Naive thymus-derived CD8-positive, alpha-beta T cell (primary cell): ENCODE results near the gene NUFIP1. TPM values are rescaled to one million over a fixed set of nuclear protein-coding genes. Genes with fewer than 3 reads are reported as not detected.
"Not testable (repeated sequence)": the region's sequence is repeated elsewhere in the genome, so short reads cannot be mapped to it uniquely, and the experiment has no call there.

ENCODE experiments used
- ATAC-seq, 2 donors: fragments of 150-1000 bp; cut with Tn5 transposase in 1 of 2; sonication (Bioruptor Pico), chemical (Tn5 transposase) in 1 of 2; 1 replicate in 1 of 2; 2 replicates in 1 of 2; pipeline ENCODE4 v1.10.0; 2021; ENCODE audit warnings: mild to moderate bottlenecking in 2 of 2, moderate library complexity in 2 of 2
- POLR2A ChIA-PET: fragments of 350-600 bp; sonication (Branson Sonifier 250); formaldehyde crosslinking; loops from one replicate; lab custom pipeline; 2021; ENCODE audit warnings: antibody characterized with exemption; lab: Charles Lee
- DNase-seq, 10 donors: peaks; one replicate each; pipeline versions ENCODE4 v3.0.0 to v3.0.0-alpha.2; 2020 to 2022
- H3K27ac Mint-ChIP-seq, 10 donors: one replicate each; pipeline ENCODE4 v1.8.0; 2020 to 2022; ENCODE audit warnings: mild to moderate bottlenecking in 10 of 10, mixed read lengths in 10 of 10, moderate library complexity in 4 of 10, inconsistent platforms in 1 of 10
- H3K27me3 Mint-ChIP-seq, 5 donors: one replicate each; pipeline ENCODE4 v1.8.0; 2021 to 2022; ENCODE audit warnings: mixed read lengths in 5 of 5
- H3K36me3 Mint-ChIP-seq, 3 donors: one replicate each; pipeline ENCODE4 v1.8.0; 2020 to 2022; ENCODE audit warnings: mixed read lengths in 3 of 3, mild to moderate bottlenecking in 2 of 3, inconsistent platforms in 1 of 3
- H3K4me1 Mint-ChIP-seq, 4 donors: one replicate each; pipeline ENCODE4 v1.8.0; 2021 to 2022; ENCODE audit warnings: mixed read lengths in 4 of 4
- H3K4me3 Mint-ChIP-seq, 10 donors: one replicate each; pipeline ENCODE4 v1.8.0; 2020 to 2022; ENCODE audit warnings: mild to moderate bottlenecking in 10 of 10, mixed read lengths in 10 of 10, moderate library complexity in 6 of 10, inconsistent platforms in 1 of 10
- H3K9me3 Mint-ChIP-seq, 9 donors: one replicate each; pipeline ENCODE4 v1.8.0; 2020 to 2022; ENCODE audit warnings: mixed read lengths in 9 of 9, mild to moderate bottlenecking in 3 of 9, inconsistent platforms in 1 of 9, moderate library complexity in 1 of 9
- polyA plus RNA-seq, 3 donors: library from polyadenylated mRNA; unstranded; fragments of 300-500 nt; fragmentation: Illumina TruSeq; gene quantifications; one replicate each; pipeline ENCODE4 v1.2.3, GENCODE V29; 2021
- total RNA-seq, 8 experiments: library from RNA in 2 of 8; stranded (reverse) in 2 of 8; gene quantifications; one replicate each; pipeline ENCODE4 v1.2.3 and lab custom pipeline; 2021 to 2026

The NUFIP1 gene
- 1 to 10 TPM; 5.2 to 5.5 TPM for total RNA-seq
- 1 to 10 TPM; 3.5 to 4.3 (median 4.1) TPM for polyA plus RNA-seq
- total RNA-seq (lab: John Stamatoyannopoulos, UW): 10.3 to 33.6 (median 12.2) reads per million in 6 experiments

DNA sequence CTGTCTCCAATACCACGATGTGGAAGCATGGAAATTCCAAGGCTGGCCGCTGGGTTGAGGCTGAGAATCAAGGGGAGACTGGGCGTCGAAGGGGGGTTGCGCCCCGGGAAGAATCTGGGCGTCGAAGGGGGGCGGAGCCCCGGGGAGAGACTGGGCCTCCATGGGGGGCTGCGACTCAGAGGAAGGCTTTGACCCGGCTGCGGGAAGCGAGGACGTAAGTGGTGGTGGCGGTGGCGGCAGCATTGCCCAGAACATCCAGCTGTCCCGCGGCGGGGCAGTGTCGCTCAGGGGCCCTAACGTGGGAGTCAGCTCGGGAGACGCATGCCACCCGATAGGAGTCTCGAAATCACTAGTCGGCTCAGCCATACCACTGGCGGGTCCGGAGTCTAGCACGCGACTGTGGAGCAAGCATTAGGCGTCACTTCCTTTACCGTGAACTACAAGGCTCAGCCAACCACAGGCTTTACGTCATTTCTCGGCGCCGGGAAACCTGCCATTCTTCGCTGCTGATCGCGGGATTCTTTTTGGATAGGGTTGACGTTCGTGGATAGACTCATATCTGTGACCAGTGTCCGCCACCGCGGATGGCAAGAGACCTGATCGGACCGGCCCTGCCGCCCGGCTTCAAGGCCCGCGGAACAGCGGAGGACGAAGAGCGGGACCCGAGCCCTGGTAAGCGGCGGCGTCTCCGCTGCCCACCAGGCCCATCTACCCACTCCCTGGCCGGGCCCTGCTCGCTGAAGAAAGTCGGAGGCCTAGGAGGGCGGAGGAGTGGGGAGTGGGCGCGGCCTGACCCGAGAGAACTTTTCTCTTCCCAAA, at the start of gene NUFIP1, which contains the start of gene GPALPP1:
NUFIP1 (minus strand) TSS at position 401 of the 819 bp plus-strand sequence; CDS start at position 366, 35 bp downstream.
GPALPP1 (plus strand) TSS at position 468 of the 819 bp plus-strand sequence; CDS start at position 585, 117 bp downstream.
- H3K4me3 Mint-ChIP-seq: peak within 1 kb of the TSS; percentile 92 to 100 (median 98)
- H3K4me1 Mint-ChIP-seq: peaks cover 30 to 70% (median 66%) of the 10 kb centered on the region in 4 donors
- no peaks in the 10 kb centered on the region for H3K9me3 Mint-ChIP-seq
- ATAC-seq (peak; percentile 97), DNase-seq (peak; percentile 76 to 96 (median 92))
- peaks cover 0 to 20% (median 3%) of the 10 kb centered on the region in 3 donors for H3K36me3 Mint-ChIP-seq
- POLR2A ChIA-PET: interaction anchor here (1.6 kb wide), 1 partner anchor 71 kb away, joined by 7 read pairs; no protein-coding TSS in a partner anchor
- H3K27ac Mint-ChIP-seq: peak within 1 kb of the TSS; percentile 93 to 100 (median 98)
- peaks cover 0 to 2% (median 0%) of the 10 kb centered on the region in 5 donors for H3K27me3 Mint-ChIP-seq

DNA sequence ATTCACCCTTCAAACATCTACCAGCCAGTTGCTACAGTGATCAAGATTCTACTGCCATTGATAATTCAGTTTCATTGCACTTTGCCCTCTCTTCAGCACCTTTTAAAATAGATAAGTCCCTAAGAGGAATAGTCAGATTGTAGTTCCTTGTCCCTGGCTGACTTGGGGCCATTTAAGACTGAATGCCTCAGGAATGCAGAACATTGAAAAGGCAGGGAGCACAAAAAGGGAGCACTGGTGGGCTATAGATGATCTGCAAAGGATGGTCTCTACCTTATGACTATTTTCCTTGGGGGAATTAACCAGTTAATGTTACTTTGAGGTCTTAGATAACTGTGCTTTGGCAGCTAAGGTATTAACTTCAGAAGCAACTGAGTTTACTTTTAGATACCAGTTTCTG, 46.9 kb upstream of the NUFIP1 start:
- Mint-ChIP-seq H3K4me3 (no peak overlapping the region), H3K36me3 (peaks cover 0 to 20% (median 13%) of the 10 kb centered on the region in 3 donors), H3K4me1 (no peaks in the 10 kb centered on the region), H3K27ac (no peak overlapping the region), H3K9me3 (no peaks in the 10 kb centered on the region), H3K27me3 (no peaks in the 10 kb centered on the region)
- POLR2A ChIA-PET: no interaction called here
- DNase-seq: no peak
- ATAC-seq: no peak

DNA sequence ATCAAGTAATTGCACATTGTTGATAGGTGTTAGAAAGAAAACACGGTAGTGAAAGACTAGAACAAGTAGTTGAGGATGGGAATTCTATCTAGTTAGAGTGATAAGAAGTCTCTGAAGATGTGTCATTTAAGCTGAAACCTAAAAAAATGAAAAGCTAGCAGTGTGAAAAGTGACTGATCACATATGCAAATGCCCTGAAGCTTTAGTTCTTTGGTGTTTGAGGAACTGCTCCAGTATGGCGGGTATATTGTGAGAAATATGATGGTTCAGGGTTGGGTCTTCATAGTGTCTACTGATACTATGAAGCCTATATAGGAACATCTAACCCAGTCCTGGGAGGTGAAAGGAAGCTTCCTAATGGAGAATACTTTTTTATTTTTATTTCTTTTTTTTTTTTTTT, 45.1 kb upstream of the NUFIP1 start:
- H3K27ac Mint-ChIP-seq: peak overlapping the region in 1 of 10 donors; percentile 15
- no peak for DNase-seq
- POLR2A ChIA-PET: interaction anchor here (0.6 kb wide), 1 partner anchor 430 kb away, joined by 3 read pairs; the partner anchor contains the start of gene COG3
- H3K4me1 Mint-ChIP-seq: no peaks in the 10 kb centered on the region
- no peak overlapping the region for H3K4me3 Mint-ChIP-seq
- no peak for ATAC-seq
- no peaks in the 10 kb centered on the region for H3K9me3 Mint-ChIP-seq
- H3K36me3 Mint-ChIP-seq: peaks cover 0 to 24% (median 13%) of the 10 kb centered on the region in 3 donors
- H3K27me3 Mint-ChIP-seq: no peaks in the 10 kb centered on the region

DNA sequence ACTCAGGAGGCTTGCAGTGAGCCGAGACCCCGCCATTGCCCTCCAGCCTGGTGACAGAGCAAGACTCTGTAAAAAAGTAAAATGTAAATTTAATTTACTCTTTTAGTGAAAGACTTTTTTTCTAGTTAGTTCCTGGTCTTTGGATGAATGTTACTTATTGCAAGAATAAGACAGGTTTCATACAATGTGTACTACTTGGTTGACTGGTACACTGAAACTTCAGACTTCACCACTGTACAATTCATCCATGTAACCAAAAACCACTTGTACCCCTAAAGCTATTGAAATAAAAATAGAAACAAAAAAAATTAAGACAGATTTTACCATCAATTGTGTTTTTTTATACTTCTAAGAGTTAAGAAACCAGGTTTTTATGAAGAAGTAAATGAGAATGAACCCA, 35.6 kb upstream of the NUFIP1 start:
- Mint-ChIP-seq H3K4me1 (no peaks in the 10 kb centered on the region), H3K27ac (no peak overlapping the region), H3K27me3 (no peaks in the 10 kb centered on the region), H3K36me3 (peaks cover 5 to 69% (median 22%) of the 10 kb centered on the region in 3 donors), H3K4me3 (no peak overlapping the region), H3K9me3 (no peaks in the 10 kb centered on the region)
- no peak for ATAC-seq
- POLR2A ChIA-PET: no interaction called here
- DNase-seq: no peak

DNA sequence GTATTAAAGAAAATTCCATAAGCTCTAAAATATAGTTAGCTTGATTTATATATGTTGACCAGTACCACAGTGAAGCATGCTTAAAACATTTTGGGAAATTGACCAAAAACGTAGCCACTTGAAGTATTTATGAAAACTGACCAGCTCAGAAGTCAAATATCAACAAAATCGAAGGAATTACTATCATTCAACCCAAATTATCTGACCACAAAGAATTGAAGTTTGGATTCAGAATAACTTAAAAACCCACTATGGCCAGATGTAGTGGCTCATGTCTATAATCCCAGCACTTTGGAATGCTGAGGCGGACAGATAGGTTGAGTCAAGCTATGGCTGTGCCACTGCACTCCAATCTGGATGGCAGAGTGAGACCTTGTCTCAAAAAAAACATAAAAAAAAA, 32.0 kb upstream of the NUFIP1 start:
- no peaks in the 10 kb centered on the region for H3K9me3 Mint-ChIP-seq
- peaks cover 5 to 63% (median 24%) of the 10 kb centered on the region in 3 donors for H3K36me3 Mint-ChIP-seq
- POLR2A ChIA-PET: interaction anchor here (0.6 kb wide), 1 partner anchor 123 kb away, joined by 3 read pairs; no protein-coding TSS in a partner anchor
- H3K27ac Mint-ChIP-seq: no peak overlapping the region
- no peak overlapping the region for H3K4me3 Mint-ChIP-seq
- H3K27me3 Mint-ChIP-seq: no peaks in the 10 kb centered on the region
- DNase-seq (no peak), ATAC-seq (no peak)
- no peaks in the 10 kb centered on the region for H3K4me1 Mint-ChIP-seq

DNA sequence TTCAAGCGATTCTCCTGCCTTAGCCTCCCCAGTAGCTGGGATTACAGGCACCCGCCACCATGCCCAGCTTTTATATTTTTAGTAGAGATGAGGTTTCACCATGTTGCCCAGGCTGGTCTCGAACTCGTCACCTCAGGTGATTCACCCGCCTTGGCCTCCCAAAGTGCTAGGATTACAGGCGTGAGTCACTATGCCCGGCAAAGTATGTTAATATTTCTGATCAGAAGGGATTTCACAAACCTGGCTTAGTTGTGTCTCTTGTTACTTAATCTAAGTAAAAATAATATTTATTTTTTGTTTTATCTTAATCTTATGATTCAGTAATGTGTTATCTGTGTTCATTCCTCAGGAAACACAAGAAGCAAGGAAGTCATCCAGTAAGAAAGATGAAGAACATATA, 30.7 kb upstream of the NUFIP1 start:
- H3K4me1 Mint-ChIP-seq, H3K9me3 Mint-ChIP-seq, H3K4me3 Mint-ChIP-seq, DNase-seq, POLR2A ChIA-PET, H3K27me3 Mint-ChIP-seq, ATAC-seq: not testable (repeated sequence)
- Mint-ChIP-seq H3K27ac (peak overlapping the region in 1 of 10 donors; percentile 18), H3K36me3 (peaks cover 9 to 71% (median 28%) of the 10 kb centered on the region in 3 donors)

DNA sequence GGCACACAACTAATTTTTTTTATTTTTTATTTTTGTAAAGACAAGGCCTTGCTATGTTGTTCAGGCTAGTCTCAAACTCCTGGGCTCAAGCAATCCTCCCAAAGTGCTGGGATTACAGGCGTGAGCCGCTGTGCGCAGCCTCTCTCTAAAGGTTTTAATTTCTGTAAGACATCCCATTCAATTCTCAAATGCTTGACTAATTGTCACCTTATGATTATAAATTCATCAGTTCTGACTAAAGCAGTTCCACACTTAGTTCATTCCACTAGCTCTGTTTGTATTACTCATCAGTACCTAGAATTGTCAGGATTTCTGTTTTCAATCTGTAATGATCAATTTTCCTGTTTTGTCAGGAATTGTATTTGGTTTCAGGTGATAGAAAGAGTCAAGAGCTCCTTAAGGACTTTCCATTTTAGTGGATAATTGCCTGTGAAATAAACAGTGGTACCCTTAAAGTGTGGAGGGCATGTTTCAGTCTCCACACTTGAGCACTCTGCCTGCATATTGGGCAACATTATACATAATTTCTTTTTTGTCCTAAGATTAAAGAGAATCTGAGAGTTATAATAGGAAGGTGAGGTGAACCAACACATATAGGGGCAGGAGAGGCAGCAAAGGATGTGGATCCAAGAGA, 27.6 kb upstream of the NUFIP1 start:
- ATAC-seq (no peak), DNase-seq (no peak)
- Mint-ChIP-seq H3K9me3 (no peaks in the 10 kb centered on the region), H3K27ac (no peak overlapping the region), H3K4me1 (no peaks in the 10 kb centered on the region), H3K27me3 (no peaks in the 10 kb centered on the region), H3K4me3 (no peak overlapping the region), H3K36me3 (peaks cover 10 to 72% (median 23%) of the 10 kb centered on the region in 3 donors)
- POLR2A ChIA-PET: no interaction called here

DNA sequence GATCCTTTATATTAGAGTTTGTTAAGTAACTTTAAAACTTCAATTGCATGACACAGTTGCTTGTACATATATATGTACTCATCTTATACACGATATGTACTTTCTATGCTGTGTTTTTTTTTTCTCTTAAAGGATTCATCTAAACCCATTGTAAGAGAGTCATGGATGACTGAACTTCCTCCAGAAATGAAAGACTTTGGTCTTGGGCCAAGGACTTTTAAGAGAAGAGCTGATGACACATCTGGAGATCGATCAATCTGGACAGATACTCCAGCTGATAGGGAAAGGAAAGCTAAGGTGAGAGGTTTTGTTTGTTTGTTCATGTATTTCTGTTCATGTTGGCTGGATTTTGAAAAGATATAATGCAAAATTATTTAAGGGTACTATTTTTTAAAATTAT, 26.0 kb upstream of the NUFIP1 start:
- Mint-ChIP-seq H3K27ac (no peak overlapping the region), H3K36me3 (peaks cover 15 to 72% (median 26%) of the 10 kb centered on the region in 3 donors), H3K4me3 (no peak overlapping the region), H3K9me3 (no peaks in the 10 kb centered on the region), H3K27me3 (no peaks in the 10 kb centered on the region), H3K4me1 (peaks cover 0 to 2% (median 0%) of the 10 kb centered on the region in 4 donors)
- POLR2A ChIA-PET: no interaction called here
- no peak for ATAC-seq
- DNase-seq: no peak

DNA sequence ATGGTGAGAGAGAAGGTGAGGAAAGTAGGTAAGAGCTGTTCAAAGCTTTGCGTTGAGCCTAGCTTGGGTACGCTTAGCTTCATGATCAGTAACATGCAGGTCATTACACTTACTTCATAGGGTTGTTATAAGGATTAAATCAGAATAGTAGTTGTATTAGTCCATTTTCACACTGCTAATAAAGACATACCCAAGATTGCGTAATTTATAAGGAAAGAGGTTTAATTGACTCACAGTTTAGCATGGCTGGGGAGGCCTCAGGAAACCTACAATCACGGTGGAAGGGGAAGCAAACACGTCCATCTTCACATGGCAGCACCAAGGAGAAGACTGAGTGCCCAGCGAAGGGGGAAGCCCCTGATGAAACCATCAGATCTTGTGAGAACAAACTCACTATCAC, 21.9 kb upstream of the NUFIP1 start:
- DNase-seq (no peak), ATAC-seq (no peak)
- POLR2A ChIA-PET: no interaction called here
- H3K9me3 Mint-ChIP-seq: no peaks in the 10 kb centered on the region
- no peak overlapping the region for H3K4me3 Mint-ChIP-seq
- peak overlapping the region in 1 of 10 donors; percentile 76 for H3K27ac Mint-ChIP-seq
- H3K27me3 Mint-ChIP-seq: no peaks in the 10 kb centered on the region
- H3K36me3 Mint-ChIP-seq: peaks cover 15 to 78% (median 31%) of the 10 kb centered on the region in 3 donors
- peaks cover 0 to 2% (median 0%) of the 10 kb centered on the region in 4 donors for H3K4me1 Mint-ChIP-seq

DNA sequence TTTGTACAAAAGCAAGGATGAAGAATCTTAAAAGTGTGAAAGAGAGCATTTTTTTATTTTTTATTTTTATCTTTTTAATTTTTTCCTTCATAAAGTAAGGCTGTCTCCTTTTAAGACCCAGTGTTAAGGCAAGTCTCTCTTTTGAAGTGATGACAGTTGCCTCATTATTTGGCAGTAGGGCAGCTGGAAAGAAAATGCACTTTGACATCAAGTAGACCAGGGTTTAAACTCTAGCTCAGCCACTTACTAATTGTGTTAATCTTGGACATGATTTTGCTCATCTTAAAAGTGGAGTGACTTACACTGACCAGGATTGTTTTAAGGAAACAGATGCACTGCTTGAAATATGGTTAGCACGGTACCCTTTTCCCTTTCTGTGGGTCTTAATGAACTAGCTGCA, 18.6 kb upstream of the NUFIP1 start:
- ATAC-seq (no peak), DNase-seq (no peak)
- Mint-ChIP-seq H3K27me3 (no peaks in the 10 kb centered on the region), H3K4me3 (no peak overlapping the region), H3K27ac (no peak overlapping the region), H3K9me3 (no peaks in the 10 kb centered on the region), H3K36me3 (peaks cover 5 to 73% (median 27%) of the 10 kb centered on the region in 3 donors), H3K4me1 (peaks cover 0 to 2% (median 0%) of the 10 kb centered on the region in 4 donors)
- POLR2A ChIA-PET: interaction anchor here (0.5 kb wide), 1 partner anchor 541 kb away, joined by 3 read pairs; no protein-coding TSS in a partner anchor

DNA sequence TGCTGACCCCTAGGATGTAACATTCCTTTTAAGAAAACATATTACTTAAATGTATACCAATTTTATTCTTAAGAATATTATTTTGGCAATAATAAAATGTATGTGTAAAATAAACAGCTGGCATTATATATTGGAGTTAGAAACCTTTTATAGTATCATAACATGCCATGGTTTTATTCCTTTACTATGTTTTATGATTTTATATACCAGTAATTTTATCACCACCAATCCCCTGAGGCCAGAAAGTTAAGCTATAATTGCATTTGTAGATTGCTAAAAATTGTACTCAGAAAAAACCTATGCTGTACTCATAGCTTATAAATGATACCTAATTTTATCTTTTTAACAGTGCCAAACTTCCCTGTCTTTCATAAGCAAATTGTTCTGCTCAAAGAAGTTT, 18.0 kb upstream of the NUFIP1 start:
- Mint-ChIP-seq H3K4me3 (no peak overlapping the region), H3K9me3 (no peaks in the 10 kb centered on the region), H3K27ac (no peak overlapping the region), H3K4me1 (peaks cover 0 to 2% (median 0%) of the 10 kb centered on the region in 4 donors), H3K36me3 (peaks cover 5 to 75% (median 23%) of the 10 kb centered on the region in 3 donors), H3K27me3 (no peaks in the 10 kb centered on the region)
- no peak for ATAC-seq
- POLR2A ChIA-PET: interaction anchor here (0.5 kb wide), 1 partner anchor 542 kb away, joined by 3 read pairs; no protein-coding TSS in a partner anchor
- no peak for DNase-seq

DNA sequence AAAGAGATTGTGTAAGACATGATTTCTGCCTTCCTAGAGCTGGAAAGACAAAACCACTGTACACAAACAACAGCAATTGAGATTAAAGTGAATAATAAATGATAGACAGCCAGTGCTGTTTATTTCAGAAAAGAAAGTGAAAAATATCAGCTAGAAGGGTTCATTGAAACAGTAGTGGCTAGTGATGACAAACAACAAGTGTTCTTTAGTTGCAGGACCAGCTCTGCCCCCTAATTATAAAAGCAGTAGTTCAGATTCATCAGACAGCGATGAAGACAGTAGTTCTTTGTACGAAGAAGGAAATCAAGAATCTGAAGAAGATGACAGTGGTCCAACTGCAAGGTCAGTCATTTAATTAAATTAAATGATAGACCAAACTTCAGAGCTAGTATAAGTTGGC, 14.8 kb upstream of the NUFIP1 start:
- no peak for ATAC-seq
- Mint-ChIP-seq H3K9me3 (no peaks in the 10 kb centered on the region), H3K27me3 (no peaks in the 10 kb centered on the region), H3K4me3 (no peak overlapping the region), H3K36me3 (peaks cover 0 to 72% (median 16%) of the 10 kb centered on the region in 3 donors), H3K4me1 (peaks cover 0 to 2% (median 0%) of the 10 kb centered on the region in 4 donors), H3K27ac (no peak overlapping the region)
- DNase-seq: no peak
- POLR2A ChIA-PET: no interaction called here
